Activated CD8-positive, alpha-beta T cell treated with anti-CD3 and anti-CD28 coated beads for 36 hours (primary cell): ENCODE data around the gene LDLRAP1. TPM values are rescaled to one million over a fixed set of nuclear protein-coding genes. Genes with fewer than 3 reads are reported as not detected.

Experiments
- ATAC-seq: fragments of 200-7000 bp; cut with Tn5 transposase; one replicate; pipeline ENCODE4 v1.10.0; 2021; ENCODE audit warnings: mild to moderate bottlenecking, moderate library complexity
- CTCF ChIA-PET: fragments of 350-600 bp; sonication (Branson Sonifier 250); formaldehyde crosslinking; loops from one replicate; lab custom pipeline; 2021; ENCODE audit warnings: antibody characterized with exemption; lab: Charles Lee
- POLR2A ChIA-PET: fragments of 350-600 bp; sonication (Branson Sonifier 250); formaldehyde crosslinking; loops from one replicate; lab custom pipeline; 2021; ENCODE audit warnings: antibody characterized with exemption; lab: Charles Lee
- DNase-seq: peaks from one replicate; pipeline ENCODE4 v3.0.0-alpha.2; 2020
- H3K27ac Mint-ChIP-seq: one replicate; pipeline ENCODE4 v1.8.0; 2021; ENCODE audit warnings: mild to moderate bottlenecking, mixed read lengths
- H3K27me3 Mint-ChIP-seq: one replicate; pipeline ENCODE4 v1.8.0; 2021; ENCODE audit warnings: mixed read lengths
- H3K36me3 Mint-ChIP-seq: one replicate; pipeline ENCODE4 v1.8.0; 2021; ENCODE audit warnings: low read depth, mixed read lengths
- H3K4me1 Mint-ChIP-seq: one replicate; pipeline ENCODE4 v1.8.0; 2021; ENCODE audit warnings: low read depth, mixed read lengths
- H3K4me3 Mint-ChIP-seq: one replicate; pipeline ENCODE4 v1.8.0; 2021; ENCODE audit warnings: mild to moderate bottlenecking, moderate library complexity, mixed read lengths
- H3K9me3 Mint-ChIP-seq: one replicate; pipeline ENCODE4 v1.8.0; 2021; ENCODE audit warnings: mixed read lengths
- intact Hi-C: fragments of 100-400 bp; cut with micrococcal nuclease; formaldehyde crosslinking; loops from one replicate; pipeline ENCODE4 v1.10.0; 2022
- total RNA-seq, 2 experiments: library from RNA; stranded (reverse); gene quantifications; one replicate each; pipeline ENCODE4 v1.2.3, GENCODE V29; 2021
- TF ChIP-seq, protein P1 (sequence below): fragments of 200-600 bp; IDR thresholded peaks from one replicate; pipeline ENCODE4 v1.8.0; 2022; ENCODE audit warnings: antibody characterized with exemption, mild to moderate bottlenecking

LDLRAP1 gene
- total RNA-seq, 2 experiments from 2014 or later, result 13.4 to 14.5 TPM

DNA sequence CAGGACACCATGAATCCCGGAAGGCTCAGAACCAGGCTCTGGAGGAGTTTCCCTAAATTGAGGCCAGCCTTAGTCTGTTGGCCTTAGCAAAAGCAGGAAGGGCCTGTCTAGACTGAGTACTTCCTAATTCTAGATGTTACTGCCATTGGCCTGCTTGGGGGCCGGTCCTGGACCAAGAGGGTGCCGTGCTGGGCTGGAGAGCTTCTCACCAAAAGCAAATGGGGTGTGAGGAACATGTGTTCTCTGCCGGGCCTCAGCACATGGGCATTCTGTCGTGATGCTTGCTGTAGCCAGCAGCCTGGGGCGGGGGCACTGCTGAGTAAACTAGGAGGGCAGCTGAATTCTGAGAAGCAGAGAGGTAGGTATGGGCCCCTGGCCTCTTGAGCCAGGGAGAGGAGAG lies 37.5 kb downstream of the LDLRAP1 start:
- ChIA-PET POLR2A (interaction anchor here (0.6 kb wide), 1 partner anchor 258 kb away, joined by 3 read pairs; no protein-coding TSS in a partner anchor), CTCF (interaction anchor here (1.4 to 3.8 kb wide), 6 partner anchors 8 to 93 kb away, joined by 4 to 23 read pairs (median 8); no protein-coding TSS in a partner anchor)
- no peak overlapping the region for H3K27ac Mint-ChIP-seq

DNA sequence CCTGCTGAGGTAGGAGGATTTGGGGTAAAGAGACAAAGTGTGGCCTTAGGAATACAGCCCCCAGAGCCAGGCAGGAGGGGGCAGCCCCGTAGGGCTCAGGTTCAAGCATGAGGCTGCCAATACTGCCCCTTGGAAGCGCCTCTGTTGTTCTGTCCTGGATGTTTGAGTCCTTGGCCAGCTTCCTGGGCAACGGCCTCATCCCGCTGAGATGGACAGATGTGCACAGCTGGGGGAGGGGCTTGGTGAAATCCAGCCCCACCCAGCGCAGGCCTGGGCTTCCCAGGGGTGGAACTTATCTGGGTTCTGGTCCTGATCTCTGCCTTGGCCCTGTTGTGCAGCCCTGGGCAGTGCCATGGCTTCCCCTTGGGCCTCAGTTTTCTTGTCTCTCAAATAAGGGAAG lies 38.4 kb downstream of the LDLRAP1 start:
- DNase-seq (no peak), ATAC-seq (no peak)
- Mint-ChIP-seq H3K4me3 (no peak overlapping the region), H3K9me3 (no peaks in the 10 kb centered on the region), H3K4me1 (no peaks in the 10 kb centered on the region), H3K36me3 (no peaks in the 10 kb centered on the region), H3K27ac (no peak overlapping the region), H3K27me3 (no peaks in the 10 kb centered on the region)
- TF ChIP-seq, protein P1, sequence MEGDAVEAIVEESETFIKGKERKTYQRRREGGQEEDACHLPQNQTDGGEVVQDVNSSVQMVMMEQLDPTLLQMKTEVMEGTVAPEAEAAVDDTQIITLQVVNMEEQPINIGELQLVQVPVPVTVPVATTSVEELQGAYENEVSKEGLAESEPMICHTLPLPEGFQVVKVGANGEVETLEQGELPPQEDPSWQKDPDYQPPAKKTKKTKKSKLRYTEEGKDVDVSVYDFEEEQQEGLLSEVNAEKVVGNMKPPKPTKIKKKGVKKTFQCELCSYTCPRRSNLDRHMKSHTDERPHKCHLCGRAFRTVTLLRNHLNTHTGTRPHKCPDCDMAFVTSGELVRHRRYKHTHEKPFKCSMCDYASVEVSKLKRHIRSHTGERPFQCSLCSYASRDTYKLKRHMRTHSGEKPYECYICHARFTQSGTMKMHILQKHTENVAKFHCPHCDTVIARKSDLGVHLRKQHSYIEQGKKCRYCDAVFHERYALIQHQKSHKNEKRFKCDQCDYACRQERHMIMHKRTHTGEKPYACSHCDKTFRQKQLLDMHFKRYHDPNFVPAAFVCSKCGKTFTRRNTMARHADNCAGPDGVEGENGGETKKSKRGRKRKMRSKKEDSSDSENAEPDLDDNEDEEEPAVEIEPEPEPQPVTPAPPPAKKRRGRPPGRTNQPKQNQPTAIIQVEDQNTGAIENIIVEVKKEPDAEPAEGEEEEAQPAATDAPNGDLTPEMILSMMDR, result no peak
- CTCF ChIA-PET, result interaction anchor here (0.6 to 3.8 kb wide), 8 partner anchors 9 to 216 kb away, joined by 3 to 23 read pairs (median 4); no protein-coding TSS in a partner anchor
- POLR2A ChIA-PET, result interaction anchor here (0.6 to 1.6 kb wide), 2 partner anchors 15 to 257 kb away, joined by 3 to 4 read pairs; no protein-coding TSS in a partner anchor
- intact Hi-C loops, result no loop called here

More for the DNA sequence above, 37.5 kb downstream of the LDLRAP1 start:
- no peak for ATAC-seq
- Mint-ChIP-seq H3K36me3 (no peaks in the 10 kb centered on the region), H3K4me1 (no peaks in the 10 kb centered on the region), H3K27me3 (no peaks in the 10 kb centered on the region), H3K4me3 (no peak overlapping the region), H3K9me3 (no peaks in the 10 kb centered on the region)
- DNase-seq, result no peak
- intact Hi-C loops, result no loop called here
- TF ChIP-seq, protein P1, result no peak

DNA sequence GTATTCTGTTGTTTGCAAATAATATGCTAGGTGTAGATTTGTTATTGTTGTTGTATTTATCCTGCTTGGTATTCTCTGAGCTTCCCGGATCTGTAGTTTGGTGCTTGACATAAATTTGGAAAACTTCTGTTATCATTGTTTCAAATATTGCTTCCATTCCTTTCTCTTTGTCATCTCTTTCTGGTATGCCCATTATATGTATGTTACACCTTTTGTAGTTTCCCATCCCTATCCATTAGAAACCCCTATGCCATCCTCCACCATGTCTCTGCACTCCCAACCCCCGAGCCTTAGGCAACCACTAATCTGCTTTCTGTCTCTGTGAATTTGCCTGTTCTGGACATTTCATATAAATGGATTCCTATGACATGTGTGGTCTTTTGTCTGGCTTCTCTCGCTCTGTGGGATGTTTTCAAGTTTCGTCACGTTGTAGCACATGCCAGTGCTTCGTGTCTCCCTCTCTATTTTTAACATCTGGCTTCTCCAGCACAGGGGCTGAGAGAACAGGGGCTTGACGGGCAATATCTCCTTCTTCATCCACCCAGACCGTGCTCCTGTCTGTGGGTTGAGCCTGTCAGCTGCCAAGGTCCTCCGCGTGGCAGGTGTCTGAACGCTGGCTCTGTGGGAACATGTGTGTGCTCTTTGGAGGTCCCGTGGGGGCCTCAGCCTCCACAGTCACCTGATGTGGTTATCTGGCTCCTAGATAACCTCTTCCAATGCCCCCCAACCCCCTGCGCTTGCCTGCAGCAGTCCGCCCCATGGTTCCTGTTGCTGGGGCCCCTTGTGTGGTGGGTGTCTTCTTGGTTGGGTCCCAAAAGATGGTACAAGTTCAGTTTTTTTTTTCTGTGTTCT lies 40.3 kb downstream of the LDLRAP1 start:
- no peaks in the 10 kb centered on the region for H3K36me3 Mint-ChIP-seq

DNA sequence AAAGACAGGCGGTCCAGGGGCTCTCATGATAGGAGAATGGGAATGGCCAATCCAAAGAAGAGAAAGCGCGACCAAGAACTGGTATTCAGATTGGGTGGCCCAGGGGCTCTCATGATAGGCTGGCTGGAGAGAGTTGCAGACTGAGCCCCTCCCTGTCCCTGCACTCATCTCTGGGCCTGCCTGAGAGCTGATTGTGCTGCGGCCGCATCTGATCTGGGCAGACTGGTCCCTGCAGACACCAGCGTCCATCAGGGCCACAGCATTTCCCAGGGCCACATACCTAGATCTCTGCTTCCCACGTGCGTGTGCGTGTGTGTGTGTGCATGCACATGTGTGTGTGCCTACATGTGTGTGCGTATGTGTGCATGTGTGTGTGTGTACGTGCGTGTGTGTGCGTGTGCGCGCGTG lies 42.8 kb downstream of the LDLRAP1 start:
- H3K4me1 Mint-ChIP-seq, result peaks cover 9% of the 10 kb centered on the region
- no peak overlapping the region for H3K4me3 Mint-ChIP-seq
- no peaks in the 10 kb centered on the region for H3K9me3 Mint-ChIP-seq
- intact Hi-C loops, result no loop called here
- ATAC-seq (no peak), DNase-seq (no peak)
- no peaks in the 10 kb centered on the region for H3K27me3 Mint-ChIP-seq
- POLR2A ChIA-PET, result no interaction called here
- no peak overlapping the region for H3K27ac Mint-ChIP-seq
- TF ChIP-seq, protein P1, result no peak
- CTCF ChIA-PET, result interaction anchor here (1.5 kb wide), 1 partner anchor 14 kb away, joined by 5 read pairs; no protein-coding TSS in a partner anchor
- no peaks in the 10 kb centered on the region for H3K36me3 Mint-ChIP-seq

More for the DNA sequence above, 40.3 kb downstream of the LDLRAP1 start:
- no peaks in the 10 kb centered on the region for H3K9me3 Mint-ChIP-seq
- ChIA-PET CTCF (interaction anchor here (3.8 kb wide), 1 partner anchor 11 kb away, joined by 23 read pairs; no protein-coding TSS in a partner anchor), POLR2A (no interaction called here)
- no peak overlapping the region for H3K4me3 Mint-ChIP-seq
- intact Hi-C loops, result no loop called here
- H3K27ac Mint-ChIP-seq, result no peak overlapping the region
- peaks cover 3% of the 10 kb centered on the region for H3K4me1 Mint-ChIP-seq
- TF ChIP-seq, protein P1, result no peak
- no peak for ATAC-seq
- DNase-seq, result no peak
- H3K27me3 Mint-ChIP-seq, result no peaks in the 10 kb centered on the region
